GM23248 (cell line): ENCODE data around the gene PSMG2.

Experiments
- EZH2 ChIP-seq: fragments of 200-600 bp; sonication (generic); IDR thresholded peaks from 2 replicates; pipeline ENCODE4 v1.6.1; 2018; ENCODE audit warnings: antibody characterized with exemption, mild to moderate bottlenecking; ENCODE audit not compliant: insufficient read depth, poor library complexity, severe bottlenecking
- EZH2phosphoT487 ChIP-seq: fragments of 200-600 bp; sonication (generic); IDR thresholded peaks from 2 replicates; pipeline ENCODE4 v1.6.1; 2018; ENCODE audit warnings: antibody characterized with exemption, moderate library complexity, mild to moderate bottlenecking, low read depth; ENCODE audit not compliant: insufficient read depth

- no peak for TF ChIP-seq EZH2
- TF ChIP-seq EZH2phosphoT487: no peak
Measured at GRCh38 chr18:12711446-12711845, 8.6 kb downstream of the PSMG2 start.
